Embryonic facial prominence (tissue), 1 donor: ENCODE measurements around the gene NPR3.

Source experiments
- DNase-seq: peaks from one replicate; pipeline ENCODE4 v3.0.0-alpha.2; 2016; ENCODE audit errors: extremely low spot score

The NPR3 gene

GRCh38 chr5:32712481-32713360 is 1.6 kb downstream of the NPR3 start:
- DNase-seq, result no peak

GRCh38 chr5:32713361-32713769 is 2.2 kb downstream of the NPR3 start:
- DNase-seq, result no peak

GRCh38 chr5:32713770-32714381 is 2.8 kb downstream of the NPR3 start:
- DNase-seq, result no peak

GRCh38 chr5:32714836-32715235 is 3.7 kb downstream of the NPR3 start:
- DNase-seq, result no peak

GRCh38 chr5:32720300-32720699 is 9.2 kb downstream of the NPR3 start:
- DNase-seq, result no peak

GRCh38 chr5:32721626-32722025 is 10.5 kb downstream of the NPR3 start:
- no peak for DNase-seq

- DNase-seq, result no peak
Observed at GRCh38 chr5:32722957-32723356, 11.8 kb downstream of the NPR3 start.

GRCh38 chr5:32724526-32724925 is 13.4 kb downstream of the NPR3 start:
- no peak for DNase-seq

GRCh38 chr5:32726086-32726557 is 15.0 kb downstream of the NPR3 start:
- no peak for DNase-seq

GRCh38 chr5:32729651-32730050 is 18.5 kb downstream of the NPR3 start:
- DNase-seq, result no peak

- DNase-seq, result no peak
Observed at GRCh38 chr5:32733590-32734340, 22.6 kb downstream of the NPR3 start.

- no peak for DNase-seq
Observed at GRCh38 chr5:32734827-32735378, 23.8 kb downstream of the NPR3 start.

GRCh38 chr5:32735512-32735911 is 24.4 kb downstream of the NPR3 start:
- DNase-seq, result no peak

GRCh38 chr5:32736842-32737241 is 25.7 kb downstream of the NPR3 start:
- DNase-seq, result no peak

GRCh38 chr5:32740651-32741050 is 29.5 kb downstream of the NPR3 start:
- no peak for DNase-seq

GRCh38 chr5:32745317-32745716 is 34.2 kb downstream of the NPR3 start:
- DNase-seq, result no peak

GRCh38 chr5:32752411-32752810 is 41.3 kb downstream of the NPR3 start:
- no peak for DNase-seq

- no peak for DNase-seq
Observed at GRCh38 chr5:32753051-32753450, 41.9 kb downstream of the NPR3 start.

- no peak for DNase-seq
Observed at GRCh38 chr5:32753765-32754164, 42.6 kb downstream of the NPR3 start.

- DNase-seq, result no peak
Observed at GRCh38 chr5:32754284-32754683, 43.2 kb downstream of the NPR3 start.

- no peak for DNase-seq
Observed at GRCh38 chr5:32760091-32760509, 49.0 kb downstream of the NPR3 start.

- no peak for DNase-seq
Observed at GRCh38 chr5:32765266-32765665, 54.1 kb downstream of the NPR3 start.
